Activated T-helper 1 cell treated with Interleukin-2 at 50 U/mL for 16 hours (primary cell): ENCODE data around the gene PRKCH.
A peak's percentile ranks its signal among the peaks of the same experiment; 100 is the strongest.

Experiments
- DNase-seq: peaks from one replicate; pipeline ENCODE4 v3.0.0-alpha.2; 2020; ENCODE audit warnings: low read depth

The PRKCH gene

DNA sequence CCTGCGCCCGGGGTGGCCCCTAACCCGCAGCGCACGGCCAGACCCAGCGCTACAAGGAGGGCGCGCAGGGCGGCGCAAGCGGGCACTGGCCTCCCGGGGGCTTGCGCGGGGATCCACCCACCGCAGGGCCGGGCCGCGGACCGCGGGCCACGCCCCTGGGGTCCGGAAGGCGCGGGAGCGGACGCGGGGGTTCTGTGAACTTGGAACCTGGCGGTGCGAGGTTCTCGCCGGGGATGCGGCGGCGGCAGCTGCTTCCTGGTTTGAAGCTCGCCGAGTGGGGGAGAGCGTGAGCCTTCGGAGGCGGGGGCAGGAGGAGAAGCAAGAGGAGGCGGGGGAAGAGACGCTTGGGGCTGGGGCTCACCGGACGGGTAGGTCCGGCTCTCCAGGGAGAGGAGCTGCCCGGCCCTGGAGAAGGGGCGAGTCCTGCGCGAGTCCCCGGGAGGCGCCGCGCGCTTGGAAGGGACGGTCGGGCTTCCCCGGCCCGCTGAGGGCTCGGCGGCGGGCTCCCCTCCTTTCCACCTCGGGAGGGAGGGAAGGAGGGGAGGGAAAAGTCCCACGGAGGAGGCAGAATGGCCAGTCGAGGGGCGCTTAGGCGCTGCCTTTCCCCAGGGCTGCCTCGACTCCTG is at the start of gene PRKCH:
TSS of gene PRKCH (plus strand) at position 195 of the 626 bp plus-strand sequence. CDS start 523 bp downstream, outside the sequence.
- peak; percentile 77 for DNase-seq

DNA sequence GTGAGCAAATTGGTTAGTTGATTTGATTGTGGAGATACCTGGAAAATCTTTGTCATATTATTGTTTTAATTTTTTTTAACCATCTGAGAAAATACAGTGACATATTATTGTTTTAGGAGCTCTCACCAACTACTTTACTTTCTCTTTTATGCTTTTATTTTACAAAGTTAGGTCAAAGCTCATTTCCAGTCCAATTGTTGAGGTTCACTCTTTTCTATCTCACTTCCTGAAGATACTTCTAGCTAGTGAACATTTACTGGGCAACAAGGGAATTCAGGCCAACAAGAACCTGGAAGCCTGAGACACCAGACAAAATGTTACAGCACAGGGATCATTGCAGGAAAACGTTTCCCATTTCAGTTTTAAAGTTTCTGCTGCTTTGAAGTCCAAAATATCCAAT is 44.1 kb upstream of the PRKCH start:
- DNase-seq: no peak

DNA sequence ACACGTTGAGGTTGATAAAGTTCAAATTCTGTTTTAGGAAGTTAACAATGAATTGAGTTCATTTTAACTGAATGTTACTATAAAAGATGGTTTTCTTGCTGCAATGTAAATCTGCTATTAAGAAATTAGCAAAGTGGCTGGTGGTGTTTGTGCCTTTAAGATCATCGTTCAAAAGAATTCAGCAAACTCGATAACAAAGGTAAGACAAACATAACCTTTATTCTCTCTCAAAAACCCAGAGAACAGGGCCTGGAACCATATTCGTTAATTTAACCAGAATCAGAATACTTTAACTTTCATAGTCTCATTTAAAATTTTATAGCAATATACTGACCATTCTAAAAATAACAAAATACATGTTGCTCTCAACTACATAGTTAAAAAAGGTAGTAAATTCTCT is 43.6 kb upstream of the PRKCH start:
- no peak for DNase-seq

DNA sequence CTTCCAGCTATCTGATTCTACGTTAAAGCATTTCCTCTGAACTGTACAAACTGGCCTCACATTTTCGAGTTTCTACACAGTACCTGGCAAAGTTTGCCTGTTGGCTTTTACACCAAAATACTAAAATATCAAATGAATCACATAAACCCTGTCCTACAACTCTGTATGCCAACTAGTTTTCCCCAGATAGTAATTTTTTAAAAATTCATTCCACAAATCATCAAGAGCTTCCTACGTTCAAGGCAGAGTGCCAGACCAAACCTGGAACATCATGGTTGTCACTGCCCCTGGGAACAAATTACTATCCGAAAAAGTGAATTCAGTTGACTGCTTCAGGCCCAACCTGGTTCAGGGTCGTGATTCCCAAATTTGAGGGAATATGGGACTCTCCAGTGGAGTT is 42.3 kb upstream of the PRKCH start:
- no peak for DNase-seq

DNA sequence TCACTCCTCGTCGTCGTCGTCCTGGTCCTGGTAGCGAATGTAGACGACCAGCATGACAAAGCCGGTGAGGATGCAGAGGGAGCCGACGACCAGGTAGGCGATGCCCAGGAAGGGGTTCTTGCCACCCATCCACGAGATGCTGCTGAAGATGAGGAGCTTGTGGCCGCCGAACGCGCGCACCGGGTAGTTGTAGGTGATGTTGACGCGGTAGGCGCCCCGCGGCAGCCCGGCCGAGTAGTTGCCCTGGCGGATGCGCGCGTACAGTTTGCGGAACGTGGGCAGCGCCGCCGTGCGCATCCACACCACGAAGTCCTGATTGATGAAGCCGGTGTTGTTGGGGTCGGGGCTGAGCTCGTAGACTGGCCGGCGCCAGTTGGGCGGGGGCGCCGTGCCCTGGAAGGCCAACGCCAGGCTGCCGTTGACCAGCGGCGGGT is 41.3 kb upstream of the PRKCH start:
- DNase-seq: peak; percentile 15

DNA sequence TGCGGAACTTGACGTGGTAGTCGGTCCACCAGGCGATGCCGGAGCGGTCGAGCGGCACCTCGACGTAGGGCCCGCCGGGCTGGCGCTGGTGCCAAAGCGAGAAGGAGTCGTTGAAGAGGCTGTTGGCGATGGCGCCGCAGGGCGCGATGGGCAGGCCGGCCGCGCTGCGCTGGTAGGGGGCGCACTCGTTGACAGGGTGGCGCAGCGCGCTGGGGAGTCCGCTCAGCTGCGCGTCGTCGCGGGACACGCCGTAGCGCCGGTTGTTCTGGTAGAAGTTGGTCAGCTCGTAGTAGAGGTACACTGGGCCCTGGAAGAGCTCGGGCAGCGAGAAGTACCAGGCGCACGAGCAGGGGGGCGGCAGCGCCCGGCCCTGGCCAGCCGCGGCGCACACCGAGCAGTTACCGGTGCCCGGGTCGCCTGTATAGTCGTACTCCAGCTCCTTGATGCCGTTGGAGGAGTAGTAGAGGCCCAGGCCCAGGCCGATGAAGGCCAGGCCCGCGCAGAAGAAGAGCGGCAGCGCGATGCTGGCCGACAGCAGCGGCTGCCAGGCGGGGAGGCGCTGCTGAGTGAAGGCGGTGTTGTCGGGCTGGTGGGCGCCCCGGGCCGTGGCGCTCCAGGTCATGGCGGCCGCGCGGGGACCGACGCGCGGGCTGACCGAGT is 40.7 kb upstream of the PRKCH start:
- peak; percentile 70 for DNase-seq

DNA sequence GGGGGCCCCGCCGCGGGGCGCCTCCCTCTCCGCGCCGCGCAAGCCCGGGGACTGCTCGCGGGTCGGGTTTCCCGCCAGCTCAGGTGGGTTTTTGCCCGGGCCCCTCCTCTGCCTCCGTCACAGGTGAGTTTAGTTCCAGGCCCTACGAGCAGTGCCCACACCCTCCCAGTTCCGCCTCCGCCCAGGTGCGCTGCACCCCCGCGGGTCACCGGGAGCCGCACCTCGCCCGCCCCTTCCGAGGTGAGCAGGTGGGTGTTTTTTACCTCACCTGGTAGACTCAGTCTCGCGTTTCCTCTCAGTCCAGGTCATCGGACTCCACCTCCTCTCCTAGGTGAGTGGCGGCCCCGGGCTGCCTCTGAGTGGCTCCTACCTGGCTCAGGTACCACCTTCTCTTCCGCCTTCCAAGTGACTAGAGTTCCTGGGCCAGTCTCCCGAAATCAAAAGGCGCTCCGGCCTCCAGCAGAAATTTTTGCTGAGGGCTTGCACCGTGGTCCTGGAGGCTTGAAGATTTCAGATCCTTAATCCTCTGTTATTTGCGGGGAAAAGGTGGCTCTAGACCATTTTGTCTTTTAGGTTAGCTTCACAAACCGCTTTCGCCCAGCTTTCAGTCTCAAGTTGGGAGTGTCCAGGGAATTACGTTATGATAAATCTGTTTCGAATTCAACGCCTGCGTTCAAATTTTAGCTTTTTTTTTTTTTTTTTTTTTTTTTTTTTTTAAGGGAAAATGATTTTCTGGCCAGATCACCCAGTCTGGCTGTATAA is 40.0 kb upstream of the PRKCH start, which contains the start of gene TMEM30B:
TSS of gene TMEM30B (minus strand) at position 153 of the 762 bp plus-strand sequence. CDS start 191 bp downstream, outside the sequence.
- peak; percentile 15 for DNase-seq

DNA sequence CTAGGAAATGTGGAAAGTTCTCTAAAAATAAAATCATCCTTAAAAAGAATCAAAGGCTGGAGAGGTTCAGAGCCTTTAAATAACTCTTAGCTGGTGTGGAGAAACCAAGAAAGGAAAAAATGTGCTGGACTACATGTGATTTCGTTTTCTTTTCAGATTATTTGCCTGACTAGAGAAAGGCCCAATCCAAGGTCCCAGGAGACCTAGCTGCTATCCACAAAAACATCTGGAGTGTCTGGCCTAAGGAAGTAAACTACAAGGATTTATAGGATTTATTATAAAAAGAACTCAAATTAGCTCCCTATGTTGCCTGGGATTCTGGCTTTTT is 39.5 kb upstream of the PRKCH start:
- DNase-seq: no peak

DNA sequence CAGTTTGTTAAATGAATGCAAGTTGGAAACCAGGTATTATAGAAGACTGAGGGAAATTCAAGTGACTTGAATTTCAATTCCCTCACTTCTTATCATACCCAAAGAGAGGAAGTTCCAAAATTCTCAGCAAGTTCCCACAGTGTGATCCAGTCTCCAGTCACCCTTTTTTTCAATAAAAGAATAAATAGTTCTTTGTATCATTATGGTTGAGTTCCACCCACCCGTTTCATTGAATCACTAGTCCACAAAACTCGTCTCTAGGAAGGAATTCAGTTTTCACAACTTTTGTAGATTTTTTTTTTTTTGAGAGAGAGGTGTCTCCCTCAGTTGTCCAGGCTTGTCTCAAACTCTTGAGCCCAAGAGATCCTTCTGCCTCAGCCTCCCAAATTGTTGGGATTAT is 38.6 kb upstream of the PRKCH start:
- DNase-seq: no peak

DNA sequence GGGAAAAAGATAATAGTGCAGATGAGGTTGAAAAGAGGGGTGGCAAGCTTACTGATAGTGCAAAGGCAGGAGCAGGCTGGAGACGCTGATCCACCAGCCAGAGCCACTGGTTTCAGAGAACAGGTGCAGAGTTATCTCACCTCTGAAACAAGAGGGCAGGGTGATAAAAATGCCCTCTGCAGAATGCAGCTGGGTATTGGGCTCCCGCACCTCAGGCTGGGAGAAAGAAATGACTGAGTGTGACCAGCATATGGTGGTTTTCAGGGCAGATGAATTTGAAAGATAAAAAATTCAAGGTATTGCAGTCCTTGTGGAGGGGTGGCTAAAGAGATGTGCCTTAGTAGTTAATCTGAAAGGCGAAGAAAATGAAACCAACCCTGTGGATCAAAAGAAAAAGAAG is 37.4 kb upstream of the PRKCH start:
- DNase-seq: no peak

DNA sequence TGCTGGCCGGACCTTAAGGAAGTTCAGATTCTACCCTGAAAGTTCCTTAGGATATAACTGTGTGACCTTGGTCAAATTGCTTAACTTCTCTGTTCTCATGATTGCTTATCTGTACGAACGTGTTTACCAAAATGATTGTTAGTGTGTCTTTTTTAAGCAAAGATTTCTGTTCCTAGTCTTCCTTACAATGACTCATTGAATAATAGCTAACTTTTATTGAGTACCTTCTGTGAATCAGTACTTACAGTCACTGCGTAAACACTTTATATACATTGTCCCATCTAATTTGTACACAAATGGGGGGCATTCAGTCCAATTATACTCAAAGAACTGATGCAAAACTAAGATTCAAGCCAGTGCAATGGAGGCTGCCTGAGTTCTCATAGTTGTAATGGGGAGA is 36.0 kb upstream of the PRKCH start:
- DNase-seq: no peak

DNA sequence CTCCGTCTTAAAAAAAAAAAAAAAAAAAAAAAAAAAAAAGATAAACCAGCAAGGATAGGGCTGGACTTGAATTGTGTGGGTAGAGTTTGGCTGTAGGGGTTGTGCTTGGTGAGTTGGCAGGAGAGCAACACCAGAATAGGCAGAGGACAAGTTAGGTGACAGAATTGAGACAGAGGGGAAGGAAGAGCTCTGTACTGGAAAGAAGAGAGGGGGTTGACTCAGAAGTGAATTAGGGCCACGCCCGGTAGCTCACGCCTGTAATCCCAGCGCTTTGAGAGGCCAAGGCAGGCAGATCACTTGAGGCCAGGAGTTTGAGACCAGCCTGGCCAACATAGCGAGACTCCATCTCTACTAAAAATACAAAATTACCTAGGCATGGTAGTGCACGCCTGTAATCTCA is 34.2 kb upstream of the PRKCH start:
- no peak for DNase-seq

DNA sequence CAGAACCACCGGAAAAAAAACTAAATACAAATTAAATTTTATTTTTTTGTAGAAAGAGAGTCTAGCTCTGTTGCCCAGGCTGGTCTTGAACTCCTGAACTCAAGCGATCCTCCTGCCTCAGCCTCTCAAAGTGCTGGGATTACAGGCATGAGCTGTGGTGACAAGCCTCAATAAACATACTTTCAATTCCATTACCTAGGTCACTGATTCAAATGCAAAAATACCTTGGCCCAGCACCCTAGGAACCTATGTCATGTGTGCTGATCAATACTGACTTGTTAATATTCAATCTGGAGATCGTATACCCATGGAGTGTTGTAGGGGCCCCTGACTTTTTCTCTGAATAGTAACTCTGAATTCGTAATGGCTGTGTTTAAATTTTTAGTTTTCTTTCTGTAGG is 33.2 kb upstream of the PRKCH start:
- DNase-seq: no peak

DNA sequence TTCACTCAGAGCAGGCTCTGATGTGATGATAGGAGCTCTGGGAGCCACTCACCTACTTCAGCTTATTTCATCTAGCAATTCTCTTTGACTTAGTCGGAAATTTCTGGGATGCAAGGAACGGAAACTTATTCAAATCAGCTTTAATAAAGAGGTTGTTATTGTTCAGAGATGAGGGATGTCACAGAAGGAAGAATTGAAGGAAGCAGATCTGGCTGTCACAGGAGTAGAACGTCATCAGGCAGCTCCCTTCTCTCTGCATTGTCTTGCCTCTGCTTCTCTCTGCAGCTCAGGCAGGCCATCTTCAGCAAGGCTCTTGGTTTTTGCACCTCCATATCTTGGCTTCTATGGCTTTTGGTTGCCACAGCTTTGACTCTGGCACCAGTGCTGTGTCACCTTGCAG is 32.7 kb upstream of the PRKCH start:
- DNase-seq: no peak

DNA sequence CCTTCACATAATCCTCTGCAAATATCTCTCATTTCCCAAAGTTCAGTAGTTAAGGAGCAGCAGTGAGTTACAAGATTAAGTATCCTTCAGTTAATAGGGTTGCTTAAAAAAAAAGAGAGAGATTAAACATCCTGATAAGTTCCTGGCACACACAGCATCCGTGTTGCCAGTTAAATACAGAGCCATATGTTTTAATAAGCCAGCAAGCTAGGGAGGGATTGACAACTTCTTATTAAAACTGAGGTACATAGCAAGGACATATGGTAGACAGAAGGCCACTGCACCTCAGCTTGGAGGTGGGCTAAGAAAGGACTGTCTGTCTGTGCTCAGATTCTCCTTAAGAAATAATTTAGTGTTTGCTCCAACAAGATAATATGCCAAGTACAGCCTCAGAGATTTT is 30.7 kb upstream of the PRKCH start:
- DNase-seq: no peak

DNA sequence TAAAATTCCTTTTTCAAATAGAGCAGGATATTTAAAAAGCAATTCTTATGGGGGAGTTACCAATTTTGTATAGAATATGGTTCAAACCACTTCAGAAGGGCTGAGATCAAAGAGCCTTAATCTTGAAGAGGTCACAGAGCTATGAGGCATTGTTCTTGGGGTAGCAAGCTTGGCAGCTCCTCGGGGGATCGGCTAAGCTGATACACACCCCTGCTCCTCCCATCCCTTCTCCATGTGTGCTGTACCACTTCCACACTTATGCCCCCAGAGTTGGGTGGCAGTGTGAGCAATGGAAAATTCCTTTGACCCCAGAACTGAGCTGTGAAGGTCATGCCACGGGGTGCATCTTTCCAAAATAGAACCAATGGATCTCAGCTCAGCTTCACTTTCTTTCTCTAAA is 25.2 kb upstream of the PRKCH start:
- DNase-seq: no peak

DNA sequence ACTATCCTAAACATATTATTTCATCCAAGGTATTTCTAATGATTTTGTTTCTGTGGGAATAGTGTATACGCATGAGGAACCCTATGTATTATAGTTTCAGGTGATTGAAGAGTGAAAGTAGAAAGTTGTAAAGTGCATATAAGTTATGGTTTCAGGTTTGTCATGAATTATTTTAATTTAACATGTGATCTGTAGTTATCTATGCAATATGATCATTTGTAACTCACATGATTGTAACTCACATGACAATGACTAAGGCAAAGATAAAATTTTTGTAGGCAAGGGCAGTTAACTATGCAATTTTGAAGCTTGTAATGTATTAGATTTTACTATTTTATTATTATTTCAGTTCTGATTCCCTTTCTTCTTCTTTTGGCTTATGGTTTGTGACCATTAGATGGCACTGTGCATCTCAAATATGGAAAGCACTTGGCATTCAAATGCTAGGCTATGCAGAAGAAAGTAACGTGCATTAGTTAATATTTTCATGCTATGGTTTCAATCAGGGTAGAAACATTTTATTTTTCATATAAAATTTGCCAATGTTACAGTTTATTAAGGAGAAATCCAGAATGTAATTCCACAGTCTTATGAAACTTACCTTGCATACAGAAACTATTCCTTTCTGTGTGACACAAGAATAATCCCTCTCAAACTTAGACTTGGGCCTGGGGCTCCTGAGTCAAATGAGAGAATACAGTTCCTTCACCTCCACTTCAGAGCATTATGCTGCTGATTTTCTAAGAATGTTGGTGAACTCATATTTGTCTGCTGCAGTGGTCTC is 24.5 kb upstream of the PRKCH start:
- DNase-seq: no peak

DNA sequence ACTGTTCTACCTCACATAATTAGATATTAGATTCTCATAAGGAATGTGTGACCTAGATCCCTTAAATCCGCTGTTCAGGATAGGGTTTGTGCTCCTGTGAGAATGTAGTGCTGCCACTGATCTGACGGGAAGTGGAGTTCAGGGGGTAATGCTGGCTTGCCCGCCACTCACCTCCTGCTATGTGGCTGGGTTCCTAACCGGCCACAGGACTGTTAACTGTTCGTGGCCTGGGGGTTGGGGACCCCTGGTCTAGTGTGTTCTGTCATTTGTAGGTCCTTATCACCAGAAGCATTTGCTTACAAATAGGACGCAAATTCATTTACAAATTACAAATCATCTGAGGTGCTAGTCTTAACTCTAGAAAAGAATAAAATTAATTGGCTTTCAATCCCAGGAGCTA is 23.8 kb upstream of the PRKCH start:
- DNase-seq: no peak

DNA sequence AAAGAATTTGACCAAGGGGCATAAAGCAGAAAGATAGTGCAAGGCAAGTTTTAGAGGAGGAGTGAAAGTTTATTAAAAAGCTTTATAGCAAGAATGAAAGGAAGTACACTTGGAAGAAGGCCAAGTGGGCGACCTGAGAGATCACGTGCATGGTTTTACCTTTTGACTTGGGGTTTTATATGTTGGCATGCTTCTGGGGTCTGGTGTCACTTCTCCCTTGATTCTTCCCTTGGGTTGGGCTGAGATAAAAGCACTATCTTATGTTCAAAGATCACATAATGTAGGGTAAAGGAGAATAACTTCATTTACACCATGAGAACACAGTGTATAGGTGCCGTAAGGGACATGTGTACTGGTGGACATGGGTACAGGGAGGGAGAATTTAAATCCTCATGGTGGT is 22.6 kb upstream of the PRKCH start:
- no peak for DNase-seq

DNA sequence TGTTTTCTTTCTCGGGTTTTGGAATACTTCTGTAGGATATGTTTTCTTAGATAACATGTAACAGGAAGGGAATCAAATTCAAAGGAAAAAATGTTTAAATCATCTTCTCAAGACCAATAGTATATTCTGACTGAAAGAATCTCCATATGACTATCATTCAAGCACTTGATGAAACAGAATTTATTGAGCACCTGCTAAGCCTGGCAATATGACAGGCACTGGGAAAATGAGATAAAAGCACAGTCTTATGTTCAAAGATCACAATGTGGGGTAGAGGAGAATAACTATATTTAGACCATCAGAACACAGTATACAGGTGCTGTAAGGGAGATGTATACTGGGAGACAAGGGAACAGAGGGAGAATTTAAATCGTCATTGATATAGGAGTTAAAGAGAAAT is 21.2 kb upstream of the PRKCH start:
- no peak for DNase-seq

DNA sequence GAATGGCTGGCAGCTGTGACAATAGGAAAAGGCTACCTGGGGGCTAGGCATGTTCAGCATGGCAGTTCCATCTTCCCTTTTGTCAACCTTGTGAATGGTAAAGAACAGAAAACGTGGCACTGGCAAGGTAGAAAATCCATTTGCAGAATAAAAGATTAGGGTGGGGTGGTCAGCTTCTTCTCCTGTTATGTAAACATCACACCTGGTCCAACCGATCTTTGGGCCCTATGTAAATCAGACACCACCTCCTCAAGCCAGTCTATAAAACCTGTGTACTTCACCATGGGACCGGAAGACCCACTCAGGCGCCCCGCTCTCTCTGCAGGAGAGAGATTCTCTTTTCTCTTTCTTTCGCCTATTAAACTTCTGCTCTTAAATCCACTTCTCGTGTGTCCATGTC is 20.6 kb upstream of the PRKCH start:
- no peak for DNase-seq

DNA sequence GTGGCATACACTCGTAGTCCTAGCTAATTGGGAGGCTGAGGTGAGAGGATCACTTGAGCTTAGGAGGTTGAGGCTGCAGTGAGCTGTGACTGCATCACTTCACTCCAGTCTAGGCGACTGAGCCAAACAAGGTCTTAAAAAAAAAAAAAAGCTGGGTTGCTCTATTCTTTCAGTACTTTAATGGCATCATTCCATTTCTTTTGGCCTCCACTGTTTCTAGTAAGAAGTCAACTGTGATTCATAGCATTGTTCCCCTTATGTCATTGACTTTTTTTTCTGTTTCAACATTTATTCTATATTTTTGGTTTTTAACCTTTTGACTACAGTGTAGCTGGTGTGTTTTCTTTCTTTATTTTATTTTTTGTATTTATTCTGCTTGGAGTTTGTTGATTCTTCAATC is 16.7 kb upstream of the PRKCH start:
- DNase-seq: no peak

DNA sequence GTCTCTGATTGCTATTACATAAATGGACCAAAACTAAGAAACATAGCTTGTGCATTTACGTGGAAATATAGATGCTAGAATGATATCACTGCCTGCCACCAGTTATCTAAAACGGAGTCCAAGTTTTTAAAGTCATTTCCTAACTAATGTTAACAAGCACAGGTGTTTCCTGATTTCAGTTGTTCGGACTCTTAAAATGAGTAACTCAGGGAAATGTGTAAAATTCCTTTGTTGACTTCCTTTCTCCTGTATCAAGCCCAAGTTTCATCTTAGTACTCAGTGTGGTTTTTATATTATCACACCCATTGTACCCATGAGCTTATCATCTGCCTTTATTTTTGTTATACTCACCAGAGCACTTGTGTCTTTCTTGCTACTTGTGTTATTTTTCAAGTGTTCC is 13.2 kb upstream of the PRKCH start:
- DNase-seq: no peak
